K562 (cell line): ENCODE measurements around the gene TRAIP. TPM values are rescaled to one million over a fixed set of nuclear protein-coding genes. Genes with fewer than 3 reads are reported as not detected.

Source experiments
- CAMTA2 ChIP-seq: fragments of 250-450 bp; sonication (Bioruptor Pico); conservative IDR thresholded peaks from 2 replicates; pipeline ENCODE4 v1.5.1; 2022
- CBFA2T3 ChIP-seq: fragments of 450-650 bp; IDR thresholded peaks from 2 replicates; pipeline ENCODE4 v1.6.1; 2017
- CHD1 ChIP-seq: fragments of 200-600 bp; sonication (generic); IDR thresholded peaks from one replicate; pipeline ENCODE4 v1.6.1; 2012; ENCODE audit warnings: mild to moderate bottlenecking, moderate library complexity, low read length, inconsistent platforms
- DLX4 ChIP-seq: fragments of 250-450 bp; sonication (Bioruptor Pico); IDR thresholded peaks from 2 replicates; pipeline ENCODE4 v1.6.1; 2021; ENCODE audit warnings: mild to moderate bottlenecking
- HOXB6 ChIP-seq: fragments of 250-450 bp; sonication (Bioruptor Pico); IDR thresholded peaks from 2 replicates; pipeline ENCODE4 v1.5.1; 2022; ENCODE audit warnings: mild to moderate bottlenecking, borderline replicate concordance
- MEF2A ChIP-seq: IDR thresholded peaks from 2 replicates; pipeline ENCODE4 v1.6.1; 2011; ENCODE audit warnings: low read depth, mild to moderate bottlenecking, low read length, moderate library complexity; ENCODE audit not compliant: control insufficient read depth
- POLR2H ChIP-seq: IDR thresholded peaks from 2 replicates; pipeline ENCODE4 v1.6.1; 2016; ENCODE audit warnings: missing genetic modification characterization, low read depth, mild to moderate bottlenecking, control low read depth, missing compliant biosample characterization, moderate library complexity
- REST ChIP-seq, 2 experiments: fragments of 450-650 bp; formaldehyde crosslinking in 1 of 2; IDR thresholded peaks; 2 replicates each; pipeline versions ENCODE4 v1.4.0 to v1.6.1; 2014 to 2020; ENCODE audit warnings: mild to moderate bottlenecking in 2 of 2, borderline replicate concordance in 1 of 2, low read depth in 1 of 2
- RFX7 ChIP-seq: fragments of 250-450 bp; sonication (Bioruptor Pico); IDR thresholded peaks from 2 replicates; pipeline ENCODE4 v1.5.1; 2021; ENCODE audit warnings: mild to moderate bottlenecking
- SMAD2 ChIP-seq: fragments of 150-350 bp; IDR thresholded peaks from 2 replicates; pipeline ENCODE4 v1.6.1; 2014; ENCODE audit warnings: low read depth, mild to moderate bottlenecking, low read length
- SOX6 ChIP-seq: fragments of 450-650 bp; IDR thresholded peaks from 2 replicates; pipeline ENCODE4 v1.6.1; 2014; ENCODE audit warnings: mild to moderate bottlenecking
- SRSF7 ChIP-seq: fragments of 200-400 bp; formaldehyde crosslinking; optimal IDR thresholded peaks from 2 replicates; pipeline ENCODE3; 2017; ENCODE audit warnings: mild to moderate bottlenecking, low read depth, low read length
- SRSF9 ChIP-seq: fragments of 200-400 bp; formaldehyde crosslinking; IDR thresholded peaks from 2 replicates; pipeline ENCODE4 v1.6.1; 2017; ENCODE audit warnings: low read depth, low read length, borderline replicate concordance
- TBL1XR1 ChIP-seq, 2 experiments: IDR thresholded peaks; 2 replicates each; pipeline ENCODE4 v1.6.1; 2012; ENCODE audit warnings: improper control_type of control experiment in 2 of 2, low read length in 2 of 2, mild to moderate bottlenecking in 1 of 2
- THRAP3 ChIP-seq: fragments of 450-650 bp; IDR thresholded peaks from 2 replicates; pipeline ENCODE4 v1.6.1; 2016; ENCODE audit warnings: mild to moderate bottlenecking, inconsistent platforms, borderline replicate concordance
- YBX1 ChIP-seq: fragments of 450-650 bp; IDR thresholded peaks from 2 replicates; pipeline ENCODE4 v1.7.1; 2016; ENCODE audit warnings: mild to moderate bottlenecking
- ZNF232 ChIP-seq: sonication (generic); formaldehyde crosslinking; IDR thresholded peaks from 2 replicates; pipeline ENCODE4 v1.8.0; 2022; ENCODE audit warnings: mild to moderate bottlenecking, missing genetic modification reagents
- ZNF384 ChIP-seq: IDR thresholded peaks from 2 replicates; pipeline ENCODE4 v1.6.1; 2012; ENCODE audit warnings: low read depth, low read length, improper control_type of control experiment
- ZNF431 ChIP-seq: sonication (generic); formaldehyde crosslinking; IDR thresholded peaks from 2 replicates; pipeline ENCODE4 v1.8.0; 2022; ENCODE audit warnings: mild to moderate bottlenecking, missing genetic modification reagents
- ZNF717 ChIP-seq: fragments of 250-450 bp; sonication (Bioruptor Pico); IDR thresholded peaks from 2 replicates; pipeline ENCODE4 v1.5.0; 2021
- ZZZ3 ChIP-seq: fragments of 450-650 bp; IDR thresholded peaks from 2 replicates; pipeline ENCODE4 v1.6.1; 2016; ENCODE audit warnings: antibody characterized with exemption, mild to moderate bottlenecking, moderate library complexity
- polyA plus RNA-seq, 8 experiments: library from polyadenylated mRNA; depleted of rRNA in 4 of 8; stranded (reverse) in 5 of 8; unstranded in 3 of 8; fragments of >200 nt; fragmentation: Nextera tagmentation in 2 of 8; fragmentation: Illumina TruSeq in 1 of 8; extraction: Ambion mirVana in 2 of 8; extraction: Trizol in 1 of 8; gene quantifications; 2 replicates each; pipeline versions ENCODE4 v1.2.1 to v1.2.3, GENCODE V29; 2011 to 2014; ENCODE audit warnings: inconsistent platforms in 1 of 8, missing spikeins in 1 of 8
- total RNA-seq, 7 experiments: library from RNA; depleted of rRNA in 6 of 7; stranded (reverse); fragments of >200 nt in 6 of 7; fragmentation: Illumina TruSeq in 2 of 7; extraction: Trizol in 2 of 7; gene quantifications; 2 replicates each; pipeline versions ENCODE4 v1.2.1 to v1.2.3, GENCODE V29; 2011 to 2021; ENCODE audit warnings: low replicate concordance in 1 of 7

TRAIP gene
- total and polyA plus RNA-seq, 9 of the 15 experiments (the other 6 are each of a cell fraction or from before 2014, with no cell fraction given), result 14.3 to 38.6 (median 21.2) TPM

DNA sequence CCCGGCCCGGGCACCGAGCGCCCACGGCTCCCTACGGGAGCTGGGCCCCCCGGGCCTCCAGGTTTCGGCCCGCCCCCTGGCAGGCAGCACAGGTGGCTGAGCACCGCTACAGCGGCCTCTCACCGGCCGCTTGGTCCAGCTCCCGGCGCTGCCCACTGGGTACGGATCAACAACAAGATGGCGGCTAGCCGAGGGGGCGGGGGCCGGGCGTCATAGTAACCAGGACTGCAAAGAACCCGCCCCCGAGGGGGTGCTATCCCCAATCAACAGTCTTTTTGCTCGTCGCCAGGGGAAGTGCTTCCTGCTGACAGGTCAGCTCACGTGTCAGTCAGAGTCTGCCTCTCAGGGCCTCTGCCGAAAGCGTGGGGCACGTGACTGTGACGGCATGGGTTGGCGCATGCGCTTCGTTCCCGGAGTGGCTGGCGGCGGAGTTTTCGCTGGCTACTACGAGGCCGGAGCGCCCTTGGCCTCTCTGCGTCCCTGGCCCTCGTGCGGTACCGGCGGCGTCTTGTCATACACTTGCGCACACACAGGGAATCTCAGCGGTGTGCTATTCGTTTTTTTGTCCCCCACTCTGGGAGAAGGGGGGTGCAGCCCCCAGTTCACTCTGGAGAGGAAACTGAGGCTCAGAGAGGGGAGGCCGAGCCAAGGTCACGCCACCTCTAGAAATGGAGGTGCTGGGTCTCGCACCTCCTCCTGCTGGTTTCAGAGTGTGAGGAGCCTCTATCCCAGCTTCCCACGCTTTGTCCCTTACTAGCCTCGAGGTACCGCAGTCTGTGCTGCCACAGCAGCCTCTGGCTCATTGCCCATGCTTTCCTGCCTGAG lies 69.8 kb downstream of the TRAIP start, which contains the start of gene IP6K1 (continued):
- TF ChIP-seq TBL1XR1 (IDR thresholded peaks at IDR 0.05; ENCODE audit: low read length in 2 of 2) (no peak), SRSF9 (no peak), CBFA2T3 (no peak), YBX1 (no peak), SOX6 (no peak), SMAD2 (no peak), HOXB6 (CRISPR knock-in tag) (no peak), DLX4 (CRISPR knock-in tag) (no peak), RFX7 (CRISPR knock-in tag) (no peak), REST (IDR thresholded peaks at IDR 0.05; ENCODE audit: borderline replicate concordance) (peak; percentile 89), REST (CRISPR knock-in tag; IDR thresholded peaks at IDR 0.05; ENCODE audit: low read depth) (peak; percentile 70; the same call in 1 of the 2 replicates), POLR2H (tag) (peak; percentile 45; the same call in 1 of the 2 replicates), SRSF7 (no peak), ZNF232 (CRISPR knock-in tag) (no peak), MEF2A (no peak), THRAP3 (no peak), ZZZ3 (no peak), ZNF717 (CRISPR knock-in tag) (no peak), ZNF431 (no peak), CHD1 (no peak), ZNF384 (no peak), CAMTA2 (CRISPR knock-in tag) (no peak)
